Keratinocyte (primary cell): ENCODE measurements around the gene RIN3. TPM values are rescaled to one million over a fixed set of nuclear protein-coding genes. Genes with fewer than 3 reads are reported as not detected.

Experiments
- DNase-seq: peaks from one replicate; pipeline ENCODE4 v3.0.0-alpha.2; 2011; ENCODE audit warnings: low read depth, missing footprints, low spot score
- FAIRE-seq: peaks from 2 replicates; lab custom pipeline; 2011; peaks lifted over from hg19 to GRCh38; lab: Jason Lieb, UNC
- H2AFZ ChIP-seq: 2 replicates; pipeline ENCODE4 v1.6.0; 2012; ENCODE audit warnings: low read length, control low read depth, inconsistent platforms; ENCODE audit not compliant: control insufficient read depth
- H3K27ac ChIP-seq: 2 replicates; pipeline ENCODE4 v1.5.1; 2011; ENCODE audit warnings: low read length; ENCODE audit not compliant: control insufficient read depth, insufficient read depth
- H3K27me3 ChIP-seq: 3 replicates; pipeline ENCODE4 v1.6.0; 2011; ENCODE audit warnings: low read length; ENCODE audit not compliant: control insufficient read depth, insufficient read depth; ENCODE audit errors: extremely low read depth
- H3K36me3 ChIP-seq, 2 experiments: 2 replicates in 1 of 2; 3 replicates in 1 of 2; pipeline ENCODE4 v1.5.1; 2011; ENCODE audit warnings: low read length in 2 of 2, mild to moderate bottlenecking in 1 of 2; ENCODE audit not compliant: control insufficient read depth in 2 of 2, insufficient read depth in 2 of 2; ENCODE audit errors: extremely low read depth in 1 of 2
- H3K4me1 ChIP-seq: 3 replicates; pipeline ENCODE4 v1.5.1; 2011; ENCODE audit warnings: low read length; ENCODE audit not compliant: control insufficient read depth, insufficient read depth; ENCODE audit errors: extremely low read depth
- H3K4me2 ChIP-seq: 3 replicates; pipeline ENCODE4 v1.6.0; 2011; ENCODE audit warnings: low read depth, low read length; ENCODE audit not compliant: control insufficient read depth, insufficient read depth; ENCODE audit errors: extremely low read depth
- H3K4me3 ChIP-seq, 3 experiments: fragments of 200-600 bp in 1 of 3; sonication (generic) in 1 of 3; 2 replicates in 2 of 3; 3 replicates in 1 of 3; pipeline ENCODE4 v1.5.1; 2011 to 2016; ENCODE audit warnings: low read length in 3 of 3, mild to moderate bottlenecking in 3 of 3, control low read depth in 2 of 3, inconsistent platforms in 1 of 3, low read depth in 1 of 3, mixed read lengths in 1 of 3, mixed run types in 1 of 3, moderate library complexity in 1 of 3; ENCODE audit not compliant: control insufficient read depth in 2 of 3, insufficient read depth in 2 of 3; ENCODE audit errors: extremely low read depth in 1 of 3
- H3K79me2 ChIP-seq: 2 replicates; pipeline ENCODE4 v1.6.0; 2012; ENCODE audit warnings: low read length; ENCODE audit not compliant: control insufficient read depth, insufficient read depth
- H3K9ac ChIP-seq: 3 replicates; pipeline ENCODE4 v1.6.0; 2011; ENCODE audit warnings: low read length; ENCODE audit not compliant: control insufficient read depth, insufficient read depth; ENCODE audit errors: extremely low read depth
- H3K9me1 ChIP-seq: 3 replicates; pipeline ENCODE4 v1.6.0; 2011; ENCODE audit warnings: low read length; ENCODE audit not compliant: control insufficient read depth, insufficient read depth; ENCODE audit errors: extremely low read depth
- H3K9me3 ChIP-seq: 2 replicates; pipeline ENCODE4 v1.5.1; 2012; ENCODE audit warnings: low read depth, low read length; ENCODE audit not compliant: control insufficient read depth
- H4K20me1 ChIP-seq: 3 replicates; pipeline ENCODE4 v1.6.0; 2011; ENCODE audit warnings: low read length; ENCODE audit not compliant: control insufficient read depth, insufficient read depth; ENCODE audit errors: extremely low read depth
- CTCF ChIP-seq, 3 experiments: IDR thresholded peaks in 1 of 3; conservative IDR thresholded peaks in 1 of 3; optimal IDR thresholded peaks in 1 of 3; 2 replicates in 2 of 3; 3 replicates in 1 of 3; pipeline versions ENCODE3 to v1.5.1; 2011; ENCODE audit warnings: low read length in 3 of 3, mild to moderate bottlenecking in 3 of 3, moderate library complexity in 2 of 3, control low read depth in 1 of 3, inconsistent platforms in 1 of 3; ENCODE audit not compliant: insufficient read depth in 2 of 3; ENCODE audit errors: extremely low read depth in 1 of 3
- EZH2 ChIP-seq: IDR thresholded peaks from one replicate; pipeline ENCODE4 v1.6.1; 2012; ENCODE audit warnings: inconsistent platforms, mild to moderate bottlenecking, low read length, moderate library complexity
- dilution Hi-C: fragments of 300-500 bp; cut with MboI; formaldehyde crosslinking; loops from one replicate; pipeline ENCODE4 v1.7.0; 2020; ENCODE audit warnings: low sequenced_read_pairs; ENCODE audit not compliant: extremely low pct_ligation_motif_present
- polyA plus RNA-seq, 5 experiments: library from polyadenylated mRNA; depleted of rRNA in 3 of 5; stranded (reverse) in 3 of 5; stranded (forward) in 1 of 5; unstranded in 1 of 5; fragments of >200 nt; gene quantifications; 1 replicate in 1 of 5; 2 replicates in 3 of 5; 3 replicates in 1 of 5; pipeline versions ENCODE4 v1.2.1 to v1.2.3, GENCODE V29; 2011 to 2012; ENCODE audit warnings: missing spikeins in 2 of 5, low read depth in 1 of 5, low replicate concordance in 1 of 5

The RIN3 gene
- polyA plus RNA-seq, 1 donor (not counting 4 experiments of a cell fraction or from before 2014, with no cell fraction given), result 1.2 TPM

DNA sequence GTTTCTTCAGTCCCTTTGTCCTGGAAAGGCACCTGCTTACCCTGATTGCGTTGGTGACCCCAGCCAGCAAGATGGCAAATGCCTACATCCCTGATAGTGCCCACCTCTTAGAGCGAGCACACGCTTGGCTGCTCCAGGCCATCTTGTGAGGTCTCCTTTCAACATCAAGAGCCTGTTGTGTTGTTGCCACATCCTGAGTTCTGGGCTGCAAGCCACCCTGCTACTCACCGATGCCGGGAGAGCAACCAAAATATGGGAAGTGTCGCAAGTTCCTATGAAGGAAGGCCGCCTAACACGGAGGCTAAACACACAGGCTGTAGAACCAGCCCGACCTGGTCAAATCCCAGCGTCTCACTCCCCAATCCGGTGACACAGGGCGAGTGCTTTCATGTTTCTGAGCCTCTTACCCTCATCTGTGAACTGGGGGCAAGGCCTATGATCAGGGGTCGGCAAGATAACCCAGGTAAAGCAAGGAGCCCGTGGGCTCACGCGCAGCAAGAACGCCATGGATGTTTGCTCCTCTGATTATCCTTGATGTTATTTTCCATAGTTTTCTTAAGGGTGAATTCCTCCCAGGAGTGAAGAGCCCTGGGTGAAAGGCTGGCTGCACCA lies 136.5 kb downstream of the RIN3 start:
- Histone ChIP-seq H3K27ac (no peak overlapping the region), H3K9ac (no peak overlapping the region), H3K4me2 (no peak overlapping the region), H4K20me1 (no peaks in the 10 kb centered on the region), H3K9me3 (peaks cover 3% of the 10 kb centered on the region), H3K4me1 (no peaks in the 10 kb centered on the region), H2AFZ (no peak overlapping the region), H3K36me3 (no peaks in the 10 kb centered on the region), H3K4me3 (no peak overlapping the region), H3K27me3 (no peaks in the 10 kb centered on the region), H3K79me2 (no peaks in the 10 kb centered on the region), H3K9me1 (no peaks in the 10 kb centered on the region)
- FAIRE-seq (no peak), DNase-seq (no peak)
- dilution Hi-C loops, result no loop called here
- TF ChIP-seq CTCF (optimal IDR thresholded peaks at IDR 0.05 in 1 of 3, IDR thresholded peaks at IDR 0.05 in 1 of 3, conservative IDR thresholded peaks at IDR 0.05 in 1 of 3; ENCODE audit: extremely low read depth in 1 of 3, insufficient read depth in 2 of 3, low read length in 3 of 3) (no peak), EZH2 (no peak)

DNA sequence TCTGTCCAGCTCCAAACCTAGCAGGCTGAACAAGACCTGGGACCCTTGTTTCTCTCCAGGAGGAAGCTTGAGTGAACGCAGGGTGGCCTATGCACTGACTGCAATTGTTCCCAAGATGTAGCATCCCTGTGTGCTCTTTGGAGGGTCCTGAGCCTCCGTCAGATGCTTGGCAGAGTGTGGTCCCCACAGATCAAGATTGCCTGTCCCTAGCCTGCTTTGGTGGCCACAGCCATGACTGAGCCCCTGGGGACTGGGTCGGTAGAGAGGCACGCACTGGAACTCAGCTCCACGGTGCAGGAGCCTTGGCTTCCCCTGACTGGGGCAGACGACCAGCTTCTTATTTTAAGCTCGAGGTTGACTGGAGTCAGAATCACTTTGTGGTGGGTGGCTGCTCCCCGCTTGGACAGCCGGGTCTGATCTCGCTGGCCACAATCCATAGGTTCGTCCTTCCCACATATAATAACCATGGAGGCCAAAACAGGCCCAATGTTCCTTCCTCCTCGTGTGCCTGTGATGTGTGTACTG lies 137.1 kb downstream of the RIN3 start:
- Histone ChIP-seq H3K36me3 (peaks cover 0 to 2% of the 10 kb centered on the region in 2 experiments), H3K9me1 (no peaks in the 10 kb centered on the region), H3K9ac (no peak overlapping the region), H3K4me2 (no peak overlapping the region), H3K27me3 (no peaks in the 10 kb centered on the region), H4K20me1 (no peaks in the 10 kb centered on the region), H3K9me3 (no peaks in the 10 kb centered on the region), H3K27ac (no peak overlapping the region), H2AFZ (no peak overlapping the region), H3K79me2 (no peaks in the 10 kb centered on the region), H3K4me3 (no peak overlapping the region), H3K4me1 (no peaks in the 10 kb centered on the region)
- DNase-seq (no peak), FAIRE-seq (no peak)
- dilution Hi-C loops, result no loop called here
- no peak for TF ChIP-seq EZH2
- no peak for TF ChIP-seq CTCF (optimal IDR thresholded peaks at IDR 0.05 in 1 of 3, IDR thresholded peaks at IDR 0.05 in 1 of 3, conservative IDR thresholded peaks at IDR 0.05 in 1 of 3; ENCODE audit: extremely low read depth in 1 of 3, insufficient read depth in 2 of 3, low read length in 3 of 3)
